IPS-NIHi11 (cell line): ENCODE measurements around the gene APEX2.
"Not testable (repeated sequence)": the region's sequence is repeated elsewhere in the genome, so short reads cannot be mapped to it uniquely, and the experiment has no call there.

ENCODE experiments used
- DNase-seq: peaks from one replicate; pipeline ENCODE4 v3.0.0; 2012; ENCODE audit warnings: mixed read lengths, low spot score

Gene APEX2, protein sequence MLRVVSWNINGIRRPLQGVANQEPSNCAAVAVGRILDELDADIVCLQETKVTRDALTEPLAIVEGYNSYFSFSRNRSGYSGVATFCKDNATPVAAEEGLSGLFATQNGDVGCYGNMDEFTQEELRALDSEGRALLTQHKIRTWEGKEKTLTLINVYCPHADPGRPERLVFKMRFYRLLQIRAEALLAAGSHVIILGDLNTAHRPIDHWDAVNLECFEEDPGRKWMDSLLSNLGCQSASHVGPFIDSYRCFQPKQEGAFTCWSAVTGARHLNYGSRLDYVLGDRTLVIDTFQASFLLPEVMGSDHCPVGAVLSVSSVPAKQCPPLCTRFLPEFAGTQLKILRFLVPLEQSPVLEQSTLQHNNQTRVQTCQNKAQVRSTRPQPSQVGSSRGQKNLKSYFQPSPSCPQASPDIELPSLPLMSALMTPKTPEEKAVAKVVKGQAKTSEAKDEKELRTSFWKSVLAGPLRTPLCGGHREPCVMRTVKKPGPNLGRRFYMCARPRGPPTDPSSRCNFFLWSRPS

DNA sequence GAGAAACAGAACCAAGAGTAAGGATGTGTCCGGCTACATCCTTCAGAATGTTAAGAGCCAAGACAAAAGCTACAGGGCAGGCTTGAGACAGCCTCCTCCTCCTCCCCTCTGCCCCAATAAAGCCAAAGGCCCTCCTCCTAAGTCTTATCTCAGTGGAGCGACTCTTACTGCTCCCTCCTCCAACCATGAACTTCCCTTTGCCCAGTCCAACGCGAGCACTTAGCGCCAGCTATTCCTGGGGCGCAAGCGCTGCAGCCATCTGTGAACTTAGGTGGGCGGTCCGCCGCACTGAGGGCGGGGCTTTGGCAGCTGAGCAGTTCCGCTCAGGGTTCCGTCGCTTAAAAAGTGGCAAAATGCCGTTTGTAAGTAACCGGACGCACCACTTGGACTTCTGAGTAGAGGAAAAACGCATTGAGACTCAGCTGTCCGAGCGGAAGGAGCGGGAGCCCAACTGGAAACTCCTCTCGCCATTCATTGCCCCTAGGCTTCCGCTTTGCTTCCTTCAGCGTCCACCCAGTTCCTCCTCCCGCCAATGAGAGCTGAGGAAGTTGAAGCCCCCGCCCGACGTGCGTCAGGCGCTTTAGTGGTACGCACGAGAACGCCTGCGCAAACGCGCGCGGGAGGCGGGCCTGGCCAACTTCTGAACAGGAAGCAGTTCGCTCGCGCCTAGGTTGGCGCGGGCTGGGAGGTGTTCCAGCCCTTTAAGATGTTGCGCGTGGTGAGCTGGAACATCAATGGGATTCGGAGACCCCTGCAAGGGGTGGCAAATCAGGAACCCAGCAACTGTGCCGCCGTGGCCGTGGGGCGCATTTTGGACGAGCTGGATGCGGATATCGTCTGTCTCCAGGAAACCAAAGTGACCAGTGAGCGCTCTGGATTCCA, at the start of gene APEX2:
Gene APEX2, plus strand, starts transcription at position 647 of the 882 bp plus-strand sequence. Its CDS starts 60 bp downstream, at position 707.
- DNase-seq: peak; percentile 91

DNA sequence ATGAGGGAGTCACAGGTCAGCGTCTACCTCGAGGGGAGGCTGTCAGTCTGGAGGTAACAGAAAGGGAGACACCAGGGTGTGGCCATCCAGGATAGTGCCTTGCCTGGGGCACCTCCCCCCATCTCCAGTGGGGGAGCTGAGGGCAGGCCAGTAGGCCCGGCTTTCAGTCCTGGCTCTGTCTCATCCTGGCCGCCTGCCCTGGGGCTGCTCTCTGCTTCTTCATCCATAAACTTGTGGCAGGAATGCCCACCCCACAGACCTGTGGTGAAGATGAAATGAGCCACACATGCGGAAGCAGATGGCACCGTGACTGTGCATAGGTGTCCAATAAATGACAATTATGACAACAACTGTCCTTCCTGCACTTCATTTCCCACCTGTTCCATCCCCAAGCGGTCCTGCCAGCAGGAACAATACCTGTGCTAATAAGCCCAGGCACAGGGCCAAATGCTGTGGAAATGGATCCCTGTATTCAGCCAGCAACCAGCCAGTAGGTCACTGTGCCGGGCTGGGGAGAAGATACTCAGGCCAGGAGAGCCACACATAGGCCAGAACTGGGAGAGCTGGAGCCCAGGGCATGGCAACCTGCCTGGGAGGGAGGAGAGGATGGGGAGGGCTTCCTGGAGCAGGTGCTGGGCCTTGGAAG, 49.3 kb upstream of the APEX2 start:
- no peak for DNase-seq

DNA sequence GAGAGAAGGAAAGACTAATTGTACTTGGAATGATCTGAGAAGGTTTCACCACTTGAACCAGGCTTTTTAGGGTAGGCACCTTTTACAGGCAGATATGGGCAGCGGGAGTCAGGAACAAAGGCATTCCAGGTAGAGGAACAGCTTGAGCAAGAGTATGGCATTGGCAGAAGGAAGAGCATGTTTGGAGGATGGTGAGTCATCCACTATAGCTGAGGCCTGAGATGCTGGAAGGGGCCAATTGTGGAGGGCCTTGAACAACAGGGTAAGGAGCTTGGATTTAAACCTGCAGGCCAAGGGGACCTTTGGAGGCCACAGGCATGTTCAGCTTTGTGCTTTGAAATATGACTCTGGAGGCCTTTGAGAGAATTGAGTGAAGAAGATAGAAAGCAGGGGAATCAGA, 38.4 kb upstream of the APEX2 start:
- DNase-seq: no peak

DNA sequence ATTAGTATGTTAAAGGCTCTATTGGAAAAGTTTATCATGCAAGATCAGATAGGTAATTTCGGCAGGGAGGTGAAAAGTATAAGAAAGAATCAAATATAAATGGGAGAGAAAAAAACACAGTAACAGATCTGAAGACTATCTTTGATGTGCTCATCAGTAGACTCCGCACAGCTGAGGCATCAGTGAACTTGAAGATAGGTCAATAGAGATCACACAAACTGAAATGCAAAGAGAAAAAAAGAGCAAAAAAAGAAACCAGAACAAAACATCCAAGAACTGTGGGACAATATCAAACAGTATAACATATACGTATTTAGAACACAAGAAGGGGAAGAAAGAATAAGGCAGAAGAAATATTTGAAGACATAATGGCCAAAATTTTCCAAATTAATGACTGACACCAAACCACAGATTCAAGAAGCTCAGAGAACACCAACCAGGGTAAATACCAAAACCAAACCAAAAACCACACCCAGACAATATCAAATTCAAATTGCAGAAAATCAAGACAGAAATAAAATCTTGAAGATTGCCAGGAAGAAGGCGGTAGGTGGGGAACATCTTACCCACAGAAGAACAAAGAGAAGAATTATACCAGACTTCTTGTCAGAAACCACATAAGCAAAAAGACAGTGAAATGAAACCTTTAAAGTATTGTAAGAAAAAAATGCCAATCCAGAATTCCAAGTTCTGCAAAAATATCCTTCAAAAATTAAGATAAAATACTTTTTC, 35.2 kb upstream of the APEX2 start:
- DNase-seq: no peak

DNA sequence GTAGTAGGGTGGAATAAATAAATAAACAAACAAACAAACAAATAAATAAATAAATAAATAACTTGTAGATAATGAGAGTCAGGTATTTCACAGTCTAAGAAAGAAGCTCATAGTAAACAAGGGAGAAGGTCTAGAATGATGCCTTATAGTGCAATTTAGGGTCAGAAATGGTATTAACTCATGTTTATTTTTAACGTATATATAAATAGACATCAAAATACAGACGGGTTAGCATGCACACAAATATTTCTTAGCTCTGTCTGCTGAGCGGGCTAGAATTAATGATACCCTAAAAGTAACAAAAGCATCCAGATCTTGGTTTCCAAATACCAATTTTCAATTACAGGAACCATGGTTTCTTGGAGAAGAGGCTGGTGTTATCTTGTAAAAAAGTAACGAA, 22.8 kb upstream of the APEX2 start:
- DNase-seq: no peak

DNA sequence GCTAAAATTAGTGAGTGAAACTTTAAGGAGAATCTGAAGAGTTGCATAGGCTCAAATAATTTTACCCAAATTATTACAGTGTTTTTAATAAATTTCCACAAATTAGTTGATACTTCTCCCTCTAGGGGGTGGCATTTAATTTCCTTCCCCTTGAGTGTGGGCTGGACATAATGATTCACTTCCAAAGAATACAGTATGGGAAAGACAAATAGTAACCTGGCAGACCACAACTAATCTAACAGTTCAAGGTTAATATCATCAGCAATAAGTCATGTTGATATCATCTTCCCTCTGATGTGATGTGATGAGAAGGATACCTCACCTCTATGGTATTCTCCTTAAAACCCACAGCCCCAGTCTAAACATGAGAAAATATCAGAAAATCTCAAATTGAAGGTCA, 21.7 kb upstream of the APEX2 start:
- no peak for DNase-seq

DNA sequence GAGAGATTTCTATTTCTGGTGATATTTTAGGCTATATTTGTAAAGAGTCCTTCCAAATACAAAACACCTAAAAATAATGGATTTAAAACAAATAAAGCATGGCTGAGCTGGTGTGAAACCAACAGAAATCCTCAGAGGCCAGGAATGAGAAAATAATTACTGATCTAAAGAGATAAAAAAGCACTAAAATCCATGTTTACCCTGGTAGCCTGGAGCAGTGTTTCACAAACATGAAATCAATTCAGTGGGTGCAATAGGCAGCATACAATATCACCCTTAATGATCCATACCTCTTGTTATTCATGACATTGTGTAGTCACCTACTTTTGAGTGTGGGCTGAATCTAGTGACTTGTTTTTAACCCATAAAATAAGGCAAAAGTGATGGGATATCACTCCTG, 20.7 kb upstream of the APEX2 start:
- no peak for DNase-seq

DNA sequence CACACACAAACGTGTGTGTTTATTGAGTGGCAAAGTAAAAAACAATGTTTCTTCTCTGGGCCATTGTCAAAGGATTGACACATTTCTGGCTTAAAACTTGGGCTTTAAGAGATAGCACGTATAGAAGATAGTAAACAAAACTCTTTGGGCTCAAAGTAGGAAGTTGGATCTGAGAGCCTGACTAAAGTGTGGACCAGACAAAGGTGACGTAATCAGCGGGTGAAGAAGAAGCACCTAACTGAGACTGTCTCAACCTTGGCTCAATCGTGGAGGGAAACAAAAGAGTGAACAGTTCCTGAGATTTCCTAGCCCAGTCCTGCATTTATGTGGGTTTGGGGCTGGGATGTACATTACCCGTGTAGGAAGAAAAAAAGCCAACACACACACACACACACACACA, 19.8 kb upstream of the APEX2 start:
- DNase-seq: no peak

DNA sequence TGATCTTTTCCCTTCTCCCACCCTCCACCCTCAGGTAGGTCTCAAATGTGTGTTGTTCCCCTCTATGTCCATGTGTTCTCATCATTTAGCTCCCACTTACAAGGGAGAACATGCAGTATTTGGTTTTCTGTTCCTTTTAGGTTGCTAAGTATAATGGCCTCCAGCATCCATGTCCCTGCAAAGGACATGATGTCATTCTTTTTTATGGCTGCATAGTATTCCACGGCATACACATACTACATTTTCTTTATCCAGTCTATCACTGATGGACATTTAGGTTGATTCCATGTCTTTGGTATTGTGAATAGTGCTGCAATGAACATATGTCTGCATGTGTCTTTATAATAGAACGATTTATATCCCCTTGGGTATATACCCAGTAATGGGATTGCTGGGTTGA, 16.9 kb upstream of the APEX2 start:
- not testable (repeated sequence) for DNase-seq

DNA sequence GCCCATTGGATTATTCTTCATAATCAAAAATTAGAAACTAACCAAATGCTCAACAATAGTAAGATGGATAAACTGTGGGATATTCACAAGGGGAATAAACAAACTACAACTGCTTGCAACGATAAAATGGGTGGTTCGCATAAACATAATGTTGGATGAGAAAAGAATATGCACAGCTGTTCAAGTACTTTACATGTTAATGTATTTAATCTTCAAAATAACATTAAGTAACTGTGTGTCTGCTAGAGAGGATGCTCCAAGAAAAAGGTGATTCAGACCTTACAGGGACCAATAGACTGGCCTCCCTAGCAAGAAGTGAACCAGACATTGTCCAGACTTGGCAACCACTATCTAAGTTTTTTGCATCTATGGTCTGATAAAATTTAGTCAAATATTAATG, 8.5 kb upstream of the APEX2 start:
- no peak for DNase-seq

DNA sequence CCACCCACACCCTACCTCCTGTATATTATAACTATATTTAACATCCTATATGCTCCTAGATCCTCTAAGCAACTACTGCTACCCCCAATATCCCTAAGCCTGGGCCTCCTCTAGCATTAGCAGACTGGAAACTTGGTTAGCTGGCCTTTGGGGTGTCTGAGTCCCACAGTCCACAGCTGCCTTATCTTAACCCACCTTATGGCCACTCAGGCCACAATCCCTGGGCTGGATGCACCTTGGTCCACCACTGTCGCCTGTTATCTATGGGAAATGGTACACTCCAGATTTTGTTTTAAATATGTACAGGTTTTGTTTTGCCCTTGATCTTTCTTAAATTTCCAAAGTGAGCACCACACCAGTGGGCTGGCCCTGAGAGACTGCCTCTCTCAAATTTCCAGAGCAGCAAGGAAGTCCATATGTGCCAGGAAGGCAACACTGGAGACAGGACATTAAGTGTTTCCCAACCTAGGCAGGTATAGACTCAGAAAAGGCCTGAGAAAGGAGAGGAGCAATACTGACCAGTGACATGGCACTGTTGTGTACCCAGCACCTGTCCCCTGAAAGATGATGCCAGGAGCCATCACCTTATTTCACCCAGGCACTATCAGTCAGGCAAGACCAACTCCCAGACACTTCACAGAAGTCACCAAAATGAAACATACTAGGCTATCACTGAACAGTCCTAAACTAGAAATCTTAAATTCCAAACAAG, 7.1 kb upstream of the APEX2 start:
- no peak for DNase-seq

DNA sequence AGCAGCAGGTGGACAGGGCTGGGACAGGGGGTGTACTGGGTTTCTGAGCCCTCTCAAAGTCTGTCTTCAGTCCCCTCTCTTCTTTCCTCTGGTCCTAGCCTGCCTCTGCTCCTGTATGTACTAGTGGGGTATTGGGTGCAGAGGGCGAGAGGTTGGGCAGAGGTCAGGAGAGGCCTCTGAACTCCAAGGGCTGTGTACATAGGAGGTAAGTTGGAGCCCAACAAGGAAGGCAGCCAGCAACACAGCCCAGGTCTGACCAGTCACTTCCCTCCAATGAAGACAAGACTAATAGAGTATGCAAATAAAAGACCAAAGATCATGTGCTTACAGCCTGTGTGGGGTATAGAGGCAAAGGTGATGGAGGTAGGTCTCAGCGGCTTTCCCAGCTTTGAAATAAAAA, 6.1 kb upstream of the APEX2 start, which contains the start of gene PFKFB1:
Gene PFKFB1, minus strand, starts transcription at position 90 of the 400 bp plus-strand sequence. CDS start 181 bp downstream, outside the sequence.
- no peak for DNase-seq

DNA sequence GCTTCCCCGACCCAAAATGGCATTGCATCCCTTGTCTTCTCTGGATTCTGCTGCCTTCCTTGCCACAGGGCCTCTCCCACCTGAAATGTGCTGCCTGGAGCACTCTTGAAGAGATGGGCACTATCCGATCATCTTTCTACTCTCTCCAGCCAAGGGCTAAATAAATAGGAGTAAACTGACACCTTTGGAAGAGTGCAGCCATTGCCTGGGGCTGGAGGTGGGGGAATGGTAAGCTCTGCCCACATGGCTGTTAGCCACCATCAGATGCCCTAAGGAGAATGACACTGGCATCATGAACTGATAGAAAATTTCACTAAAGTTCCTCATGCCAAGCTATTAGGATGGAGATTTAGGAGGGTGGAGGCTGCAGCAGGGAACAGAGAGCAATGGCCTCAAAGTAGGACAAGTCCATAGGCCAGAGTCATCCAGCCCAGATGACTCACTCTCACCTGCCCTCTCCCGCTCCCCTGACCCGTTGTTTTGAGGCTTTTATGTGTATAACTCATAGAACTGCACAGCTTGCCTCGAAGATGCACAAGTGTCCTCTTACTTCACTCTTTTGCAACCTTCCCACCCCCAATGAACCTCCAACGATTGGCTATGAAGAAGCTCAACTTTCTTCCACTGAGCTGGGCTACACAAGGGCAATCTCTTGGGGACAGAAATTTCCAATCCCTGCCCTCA, 5.4 kb upstream of the APEX2 start:
- DNase-seq: no peak

DNA sequence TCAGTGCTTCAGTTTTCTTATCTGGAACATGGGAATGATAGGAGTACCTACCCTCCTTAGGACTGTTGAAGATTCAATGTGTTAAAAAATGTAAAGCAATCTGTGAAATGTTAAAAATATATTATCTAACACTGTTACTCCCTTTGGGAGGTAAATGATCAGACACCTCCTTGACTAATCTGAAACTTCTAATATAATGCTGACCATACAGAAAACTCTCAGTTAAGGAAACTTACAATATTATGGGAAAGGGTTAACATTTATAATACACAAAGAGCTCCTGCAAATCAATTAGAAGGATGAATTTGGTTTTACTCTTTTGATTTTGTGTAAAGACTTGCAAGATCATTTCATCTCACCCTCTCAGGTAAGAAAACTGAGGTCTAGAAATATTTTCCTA, 4.5 kb upstream of the APEX2 start:
- no peak for DNase-seq

DNA sequence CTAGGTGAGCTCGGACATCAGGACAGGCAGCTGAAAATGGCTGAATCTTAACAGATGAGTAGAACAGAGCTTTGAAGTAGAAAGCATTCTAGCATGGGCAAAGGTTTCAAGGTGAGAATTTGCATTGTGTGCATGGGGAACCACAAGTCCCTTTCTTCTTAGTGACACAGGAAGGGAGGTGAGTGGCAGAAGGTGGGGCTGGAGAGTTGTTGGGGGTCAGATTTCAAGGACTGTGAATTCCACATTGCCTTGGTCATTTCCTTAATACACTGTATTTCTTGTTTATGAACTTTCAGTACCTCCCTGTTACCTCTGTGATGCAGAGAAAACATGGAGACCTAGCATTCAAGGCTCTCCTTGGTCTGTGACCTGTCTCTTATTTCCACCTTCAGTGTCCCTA, 4.1 kb downstream of the APEX2 start:
- no peak for DNase-seq

DNA sequence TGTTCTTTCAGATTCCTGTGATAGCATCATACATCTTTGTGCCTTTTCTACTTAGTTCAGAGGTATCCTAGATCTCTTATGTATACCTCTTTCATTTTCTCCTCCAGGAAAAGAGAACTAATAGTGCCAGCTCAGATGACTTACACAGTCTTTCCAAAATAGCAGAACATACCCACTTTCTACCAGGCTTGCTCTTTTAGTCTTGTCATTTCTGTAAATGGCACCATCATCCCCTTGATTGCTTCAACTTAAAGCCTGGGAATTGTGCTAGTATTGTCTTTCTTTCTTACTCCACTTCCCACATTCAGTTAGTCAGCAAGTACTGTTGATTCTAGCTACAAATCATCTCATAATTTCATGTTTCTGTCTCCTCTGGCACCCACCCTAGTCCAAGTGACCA, 5.1 kb downstream of the APEX2 start:
- no peak for DNase-seq

DNA sequence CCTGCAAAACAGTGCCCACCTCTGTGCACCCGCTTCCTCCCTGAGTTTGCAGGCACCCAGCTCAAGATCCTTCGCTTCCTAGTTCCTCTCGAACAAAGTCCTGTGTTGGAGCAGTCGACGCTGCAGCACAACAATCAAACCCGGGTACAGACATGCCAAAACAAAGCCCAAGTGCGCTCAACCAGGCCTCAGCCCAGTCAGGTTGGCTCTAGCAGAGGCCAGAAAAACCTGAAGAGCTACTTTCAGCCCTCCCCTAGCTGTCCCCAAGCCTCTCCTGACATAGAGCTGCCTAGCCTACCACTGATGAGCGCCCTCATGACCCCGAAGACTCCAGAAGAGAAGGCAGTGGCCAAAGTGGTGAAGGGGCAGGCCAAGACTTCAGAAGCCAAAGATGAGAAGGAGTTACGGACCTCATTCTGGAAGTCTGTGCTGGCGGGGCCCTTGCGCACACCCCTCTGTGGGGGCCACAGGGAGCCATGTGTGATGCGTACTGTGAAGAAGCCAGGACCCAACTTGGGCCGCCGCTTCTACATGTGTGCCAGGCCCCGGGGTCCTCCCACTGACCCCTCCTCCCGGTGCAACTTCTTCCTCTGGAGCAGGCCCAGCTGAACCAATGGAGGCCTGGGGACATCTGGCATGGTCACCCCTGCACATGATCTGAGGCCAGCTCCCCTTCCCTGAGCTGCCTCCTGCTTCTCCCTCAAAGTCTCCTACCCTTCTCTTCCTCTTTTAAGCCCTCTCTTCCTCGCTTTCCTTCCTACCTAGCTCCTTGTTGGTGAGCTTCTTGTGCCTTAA, 6.9 kb downstream of the APEX2 start:
- DNase-seq: no peak

DNA sequence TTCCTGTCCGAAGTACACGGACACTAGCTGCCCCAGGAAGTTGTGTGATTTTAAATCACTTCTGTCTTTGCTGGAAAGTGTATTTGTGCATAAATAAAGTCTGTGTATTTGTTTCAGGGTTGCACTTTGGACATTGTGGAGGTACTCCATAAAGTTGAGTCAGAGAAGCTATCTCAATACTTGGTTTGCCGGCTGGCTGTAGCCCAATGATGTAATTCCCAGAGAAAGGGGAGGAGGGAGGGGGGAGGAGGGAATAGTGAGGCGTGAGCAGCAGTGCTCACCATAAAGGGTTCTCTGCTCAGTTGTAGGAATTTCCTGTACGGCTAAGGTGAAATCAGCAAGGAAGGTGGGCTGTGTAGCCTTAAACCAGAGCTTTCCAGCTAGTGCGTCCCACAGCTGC, 7.5 kb downstream of the APEX2 start:
- DNase-seq: no peak

DNA sequence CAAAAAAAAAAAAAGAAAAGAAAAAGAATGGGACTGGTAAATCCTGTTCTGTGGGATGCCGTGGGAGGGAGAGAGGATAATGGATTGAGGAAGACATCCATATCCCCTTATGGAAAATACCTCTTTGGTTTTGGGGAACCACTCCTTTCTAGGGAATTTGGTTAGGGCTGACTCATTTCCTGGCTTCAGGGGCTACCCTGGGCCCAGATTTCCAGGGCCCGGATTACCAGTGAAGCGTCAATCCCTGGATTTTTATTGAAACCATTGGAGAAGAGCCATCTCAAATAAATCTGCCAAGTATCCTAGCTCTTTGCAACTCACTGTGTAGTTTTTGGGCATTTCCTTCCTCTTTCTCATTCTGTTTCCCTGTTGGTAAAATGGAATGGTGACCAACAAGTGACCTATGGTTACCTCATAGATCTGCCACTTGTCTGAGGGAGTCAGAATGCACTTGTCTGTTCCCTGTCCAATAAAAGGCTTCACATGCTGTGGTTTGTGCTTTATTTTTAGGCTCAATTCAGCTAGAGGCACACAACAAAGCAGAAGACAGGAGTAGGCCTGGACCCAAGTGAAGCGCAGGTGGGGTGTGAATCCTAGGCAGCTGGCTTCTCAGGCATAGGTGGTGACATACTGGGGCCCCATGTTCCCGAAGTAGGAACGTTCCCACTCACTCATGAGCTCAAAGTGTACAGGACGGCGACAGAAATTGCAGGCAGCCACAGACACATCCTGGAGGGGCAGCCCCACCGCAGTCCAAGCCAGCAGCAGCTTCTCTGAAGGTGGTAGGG, 8.6 kb downstream of the APEX2 start:
- no peak for DNase-seq
